ENCODE data around the gene ADNP2. TPM values are rescaled to one million over a fixed set of nuclear protein-coding genes. Genes with fewer than 3 reads are reported as not detected.

The ADNP2 gene
- total and polyA plus RNA-seq, 2 donors (not counting 3 experiments of a cell fraction or from before 2014, with no cell fraction given) = 10.2 to 20.6 TPM

DNA sequence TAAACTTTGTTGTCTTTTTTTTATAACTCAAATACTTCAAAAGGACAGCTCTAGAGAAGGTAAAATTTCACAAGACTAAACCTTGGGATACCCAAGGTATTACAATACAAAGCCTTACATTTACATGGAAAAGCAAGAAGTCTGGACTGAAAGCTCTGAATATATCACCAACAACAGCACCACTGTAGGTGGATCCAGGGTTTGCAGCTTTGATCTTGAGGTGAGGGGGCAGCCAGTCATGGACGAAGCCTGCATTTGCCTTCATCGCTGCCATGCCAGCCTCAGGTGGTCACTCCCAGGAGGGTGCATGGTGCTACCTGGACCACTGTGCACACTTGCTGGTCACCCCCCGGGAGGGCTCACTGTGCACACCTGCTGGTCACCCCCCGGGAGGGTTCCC is 38.2 kb upstream of the ADNP2 start:
- no peak overlapping the region for H3K4me2 ChIP-seq (ENCODE audit: insufficient read depth, low read length)
- no peaks in the 10 kb centered on the region for H3K4me1 ChIP-seq (ENCODE audit: control insufficient read depth, extremely low read depth, insufficient read depth, low read length)
- no peaks in the 10 kb centered on the region for H3K79me2 ChIP-seq (ENCODE audit: control insufficient read depth, insufficient read depth, low read length)
- FAIRE-seq (no peak), DNase-seq (ENCODE audit: low read depth, low spot score) (no peak)
- ChIA-PET POLR2A (interaction anchor here (0.6 kb wide), 1 partner anchor 39 kb away, joined by 3 read pairs; no protein-coding TSS in a partner anchor), CTCF (no interaction called here)
- H3K27me3 ChIP-seq (ENCODE audit: control insufficient read depth in 2 of 2, insufficient read depth in 2 of 2, low read length in 2 of 2) = no peaks in the 10 kb centered on the region
- no peak overlapping the region for H3K9ac ChIP-seq (replicated peaks; ENCODE audit: extremely low read depth, insufficient read depth, low read length)
- H4K20me1 ChIP-seq (replicated peaks; ENCODE audit: control insufficient read depth, extremely low read depth, insufficient read depth, low read length) = no peaks in the 10 kb centered on the region
- H3K27ac ChIP-seq (ENCODE audit: insufficient read depth, low read depth, low read length) = no peak overlapping the region
- no peaks in the 10 kb centered on the region for H3K9me1 ChIP-seq (replicated peaks; ENCODE audit: control insufficient read depth, extremely low read depth, insufficient read depth, low read length)
- intact Hi-C loops (cut with micrococcal nuclease) (no loop called here), dilution Hi-C loops (cut with MboI; ENCODE audit: extremely low pct_ligation_motif_present, low sequenced_read_pairs) (no loop called here)
- no peaks in the 10 kb centered on the region for H3K9me3 ChIP-seq (replicated peaks; ENCODE audit: control insufficient read depth, insufficient read depth, low read length)
- H3K36me3 ChIP-seq (ENCODE audit: control insufficient read depth in 2 of 2, extremely low read depth in 1 of 2, insufficient read depth in 2 of 2, low read length in 2 of 2) = no peaks in the 10 kb centered on the region
- no peak overlapping the region for H3K4me3 ChIP-seq (replicated peaks in 1 of 3; ENCODE audit: insufficient read depth in 1 of 3, low read depth in 1 of 3, low read length in 3 of 3)
- no peak overlapping the region for H2AFZ ChIP-seq (ENCODE audit: low read depth, low read length)
- no peak for TF ChIP-seq FOS (IDR thresholded peaks at IDR 0.05; ENCODE audit: borderline replicate concordance, insufficient read depth, low read length)
- TF ChIP-seq POLR2A (IDR thresholded peaks at IDR 0.05; ENCODE audit: low read depth, low read length) = no peak
- TF ChIP-seq, protein P1, sequence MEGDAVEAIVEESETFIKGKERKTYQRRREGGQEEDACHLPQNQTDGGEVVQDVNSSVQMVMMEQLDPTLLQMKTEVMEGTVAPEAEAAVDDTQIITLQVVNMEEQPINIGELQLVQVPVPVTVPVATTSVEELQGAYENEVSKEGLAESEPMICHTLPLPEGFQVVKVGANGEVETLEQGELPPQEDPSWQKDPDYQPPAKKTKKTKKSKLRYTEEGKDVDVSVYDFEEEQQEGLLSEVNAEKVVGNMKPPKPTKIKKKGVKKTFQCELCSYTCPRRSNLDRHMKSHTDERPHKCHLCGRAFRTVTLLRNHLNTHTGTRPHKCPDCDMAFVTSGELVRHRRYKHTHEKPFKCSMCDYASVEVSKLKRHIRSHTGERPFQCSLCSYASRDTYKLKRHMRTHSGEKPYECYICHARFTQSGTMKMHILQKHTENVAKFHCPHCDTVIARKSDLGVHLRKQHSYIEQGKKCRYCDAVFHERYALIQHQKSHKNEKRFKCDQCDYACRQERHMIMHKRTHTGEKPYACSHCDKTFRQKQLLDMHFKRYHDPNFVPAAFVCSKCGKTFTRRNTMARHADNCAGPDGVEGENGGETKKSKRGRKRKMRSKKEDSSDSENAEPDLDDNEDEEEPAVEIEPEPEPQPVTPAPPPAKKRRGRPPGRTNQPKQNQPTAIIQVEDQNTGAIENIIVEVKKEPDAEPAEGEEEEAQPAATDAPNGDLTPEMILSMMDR (IDR thresholded peaks at IDR 0.05; ENCODE audit: extremely low read depth in 1 of 2, insufficient read depth in 1 of 2, low read depth in 1 of 2, low read length in 2 of 2) = no peak
- no peak for TF ChIP-seq EZH2 (IDR thresholded peaks at IDR 0.05; ENCODE audit: borderline replicate concordance, low read depth, low read length, severe bottlenecking)
- TF ChIP-seq, protein P2, sequence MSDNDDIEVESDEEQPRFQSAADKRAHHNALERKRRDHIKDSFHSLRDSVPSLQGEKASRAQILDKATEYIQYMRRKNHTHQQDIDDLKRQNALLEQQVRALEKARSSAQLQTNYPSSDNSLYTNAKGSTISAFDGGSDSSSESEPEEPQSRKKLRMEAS (IDR thresholded peaks at IDR 0.05; ENCODE audit: insufficient read depth, insufficient read length) = no peak
- TF ChIP-seq MYC (IDR thresholded peaks at IDR 0.05; ENCODE audit: low read depth, low read length) = no peak
- no peak for TF ChIP-seq POLR2AphosphoS5 (IDR thresholded peaks at IDR 0.05; ENCODE audit: insufficient read depth, low read depth, low read length)
- TF ChIP-seq JUN (IDR thresholded peaks at IDR 0.05; ENCODE audit: borderline replicate concordance, insufficient read depth, insufficient read length, low read depth) = no peak
- TF ChIP-seq GATA2 (IDR thresholded peaks at IDR 0.05; ENCODE audit: insufficient read depth, insufficient read length, low read depth, low read length) = no peak
- BruUV-seq (replicated peaks) = no TSS peak
